A549 (cell line): ENCODE measurements around the gene GNA15. TPM values are rescaled to one million over a fixed set of nuclear protein-coding genes. Genes with fewer than 3 reads are reported as not detected.

ENCODE experiments used
- ATAC-seq, 2 experiments: fragments of 200-7000 bp in 1 of 2; fragments of >200 bp in 1 of 2; cut with Nextera tagmentation in 1 of 2; cut with Tn5 transposase in 1 of 2; 3 replicates each; pipeline versions ENCODE4 v1.8.0 to v1.9.1; 2018 to 2020; ENCODE audit warnings: mild to moderate bottlenecking in 1 of 2, moderate library complexity in 1 of 2
- CTCF ChIA-PET: fragments of 300-600 bp; sonication (Branson Sonifier 250); formaldehyde crosslinking; extraction: SDS; loops from one replicate; lab custom pipeline; 2021; ENCODE audit warnings: antibody characterized with exemption, inconsistent platforms; lab: Yijun Ruan, JAX
- POLR2A ChIA-PET: fragments of 350-600 bp; formaldehyde crosslinking; extraction: SDS; loops from one replicate; lab custom pipeline; 2021; ENCODE audit warnings: antibody characterized with exemption, inconsistent platforms; lab: Yijun Ruan, JAX
- DNase-seq, 2 experiments: peaks; one replicate each; pipeline versions ENCODE4 v3.0.0 to v3.0.0-alpha.2; 2011 to 2016; ENCODE audit warnings: low read depth in 1 of 2, low spot score in 1 of 2
- FAIRE-seq: peaks from 2 replicates; lab custom pipeline; 2011; peaks lifted over from hg19 to GRCh38; lab: Jason Lieb, UNC
- H3K27ac ChIP-seq, 2 experiments: fragments of >200 bp; sonication (Bioruptor Twin); formaldehyde crosslinking; 3 replicates each; pipeline ENCODE4 v1.5.1; 2016 to 2017
- H3K4me1 ChIP-seq: fragments of >200 bp; sonication (Bioruptor Twin); formaldehyde crosslinking; 3 replicates; pipeline ENCODE4 v1.6.1; 2016
- H3K4me2 ChIP-seq: fragments of >200 bp; sonication (Bioruptor Twin); formaldehyde crosslinking; 3 replicates; pipeline ENCODE4 v1.6.1; 2016
- H3K4me3 ChIP-seq: fragments of >200 bp; sonication (Bioruptor Twin); formaldehyde crosslinking; 3 replicates; pipeline ENCODE4 v1.5.1; 2016
- H3K9me3 ChIP-seq: fragments of >200 bp; sonication (Bioruptor Twin); formaldehyde crosslinking; 3 replicates; pipeline ENCODE4 v1.6.1; 2016
- BHLHE40 ChIP-seq: IDR thresholded peaks from 2 replicates; pipeline ENCODE4 v1.6.1; 2012; ENCODE audit warnings: low read depth, low read length, inconsistent platforms
- CBX8 ChIP-seq: fragments of 200-600 bp; sonication (generic); IDR thresholded peaks from 2 replicates; pipeline ENCODE4 v1.6.1; 2016
- CEBPB ChIP-seq, 2 experiments: fragments of >200 bp in 1 of 2; sonication (Bioruptor Twin) in 1 of 2; formaldehyde crosslinking in 1 of 2; IDR thresholded peaks; 2 replicates each; pipeline ENCODE4 v1.6.1; 2012 to 2016
- CHD2 ChIP-seq: fragments of 150-350 bp; IDR thresholded peaks from 2 replicates; pipeline ENCODE4 v1.6.1; 2014; ENCODE audit warnings: low read length; ENCODE audit not compliant: partially characterized antibody
- FOSB ChIP-seq: fragments of 250-450 bp; sonication (Bioruptor Pico); IDR thresholded peaks from 2 replicates; pipeline ENCODE4 v1.5.0; 2020; ENCODE audit warnings: mild to moderate bottlenecking, moderate library complexity
- FOSL2 ChIP-seq, 2 experiments: fragments of 450-650 bp in 1 of 2; fragments of >200 bp in 1 of 2; sonication (Bioruptor Twin) in 1 of 2; formaldehyde crosslinking; IDR thresholded peaks; 2 replicates each; pipeline versions ENCODE4 v1.5.0 to v1.6.1; 2016 to 2020; ENCODE audit warnings: mild to moderate bottlenecking in 1 of 2, moderate library complexity in 1 of 2
- FOXS1 ChIP-seq: fragments of 250-450 bp; sonication (Bioruptor Pico); IDR thresholded peaks from 2 replicates; pipeline ENCODE4 v1.5.0; 2020; ENCODE audit warnings: mild to moderate bottlenecking, moderate library complexity
- GATA3 ChIP-seq: IDR thresholded peaks from 2 replicates; pipeline ENCODE4 v1.6.1; 2012; ENCODE audit warnings: borderline replicate concordance
- HDAC2 ChIP-seq: fragments of 200-600 bp; sonication (generic); IDR thresholded peaks from 2 replicates; pipeline ENCODE4 v1.6.1; 2016
- HOXA7 ChIP-seq: fragments of 250-450 bp; sonication (Bioruptor Pico); IDR thresholded peaks from 2 replicates; pipeline ENCODE4 v1.5.0; 2020; ENCODE audit warnings: mild to moderate bottlenecking, moderate library complexity
- HOXB5 ChIP-seq: fragments of 250-450 bp; sonication (Bioruptor Pico); IDR thresholded peaks from 2 replicates; pipeline ENCODE4 v1.5.0; 2020; ENCODE audit warnings: mild to moderate bottlenecking, moderate library complexity
- JUN ChIP-seq, 2 experiments: fragments of >200 bp; sonication (Bioruptor Twin); formaldehyde crosslinking; IDR thresholded peaks; 2 replicates in 1 of 2; 3 replicates in 1 of 2; pipeline ENCODE4 v1.6.1; 2016 to 2017
- KDM5A ChIP-seq: fragments of 200-600 bp; sonication (generic); IDR thresholded peaks from 2 replicates; pipeline ENCODE4 v1.6.1; 2016; ENCODE audit warnings: antibody characterized with exemption, mild to moderate bottlenecking
- MAFK ChIP-seq: fragments of 450-650 bp; IDR thresholded peaks from 2 replicates; pipeline ENCODE4 v1.6.1; 2014; ENCODE audit not compliant: partially characterized antibody
- MAZ ChIP-seq: fragments of 150-350 bp; IDR thresholded peaks from 2 replicates; pipeline ENCODE4 v1.6.1; 2014; ENCODE audit warnings: antibody characterized with exemption, low read depth, low read length, borderline replicate concordance
- NFE2L2 ChIP-seq: fragments of 150-350 bp; conservative IDR thresholded peaks from 2 replicates; pipeline ENCODE4 v1.6.1; 2014; ENCODE audit warnings: low read length
- PHF8 ChIP-seq: fragments of 200-600 bp; sonication (generic); IDR thresholded peaks from 2 replicates; pipeline ENCODE4 v1.6.1; 2016; ENCODE audit warnings: low read depth, mild to moderate bottlenecking, antibody characterized with exemption, moderate library complexity, borderline replicate concordance
- POLR2AphosphoS2 ChIP-seq: conservative IDR thresholded peaks from 2 replicates; pipeline ENCODE4 v1.6.1; 2012; ENCODE audit warnings: low read length, improper control_type of control experiment, inconsistent platforms
- RAD21 ChIP-seq, 2 experiments: fragments of >200 bp in 1 of 2; sonication (Bioruptor Twin) in 1 of 2; formaldehyde crosslinking in 1 of 2; IDR thresholded peaks in 1 of 2; conservative IDR thresholded peaks in 1 of 2; 2 replicates in 1 of 2; 3 replicates in 1 of 2; pipeline ENCODE4 v1.6.1; 2012 to 2018; ENCODE audit warnings: inconsistent platforms in 1 of 2
- RCOR1 ChIP-seq: fragments of 150-350 bp; IDR thresholded peaks from 2 replicates; pipeline ENCODE4 v1.6.1; 2014; ENCODE audit warnings: antibody characterized with exemption, low read length, low read depth
- RFX5 ChIP-seq: fragments of 450-650 bp; IDR thresholded peaks from 2 replicates; pipeline ENCODE4 v1.7.1; 2014; ENCODE audit warnings: antibody characterized with exemption, mild to moderate bottlenecking, moderate library complexity
- SMC3 ChIP-seq: fragments of >200 bp; sonication (Bioruptor Twin); formaldehyde crosslinking; IDR thresholded peaks from 3 replicates; pipeline ENCODE4 v1.6.1; 2018; ENCODE audit warnings: inconsistent platforms
- ZSCAN20 ChIP-seq: fragments of 250-450 bp; sonication (Bioruptor Pico); IDR thresholded peaks from 2 replicates; pipeline ENCODE4 v1.8.0; 2022; ENCODE audit warnings: mild to moderate bottlenecking, moderate library complexity
- WGBS: methylation state at CpG from one replicate; pipeline ENCODE4 v1.1.6; 2017; ENCODE audit errors: missing lambda C conversion rate; 5-methylcytosine and 5-hydroxymethylcytosine counted together
- polyA plus RNA-seq, 4 experiments: library from polyadenylated mRNA; depleted of rRNA in 3 of 4; stranded (reverse); fragments of >200 nt; fragmentation: RNase III in 1 of 4; extraction: RNeasy Plus Mini Kit Qiagen cat#74134 plus additional on column Dnase treatment in 1 of 4; gene quantifications; 2 replicates in 3 of 4; 3 replicates in 1 of 4; pipeline ENCODE4 v1.2.3, GENCODE V29; 2011 to 2017
- TF ChIP-seq, protein P1 (sequence below): fragments of >200 bp; sonication (Bioruptor Twin); formaldehyde crosslinking; IDR thresholded peaks from 3 replicates; pipeline ENCODE4 v1.5.1; 2016
- TF ChIP-seq, protein P2 (sequence below): fragments of >200 bp; sonication (Bioruptor Twin); formaldehyde crosslinking; IDR thresholded peaks from 3 replicates; pipeline ENCODE4 v1.6.1; 2016
- TF ChIP-seq, protein P3 (sequence below): fragments of 200-600 bp; sonication (generic); IDR thresholded peaks from 2 replicates; pipeline ENCODE4 v1.6.1; 2016; ENCODE audit warnings: antibody characterized with exemption, mild to moderate bottlenecking, moderate library complexity
- TF ChIP-seq, protein P4 (sequence below): fragments of >200 bp; sonication (Bioruptor Twin); formaldehyde crosslinking; IDR thresholded peaks from 2 replicates; pipeline ENCODE4 v1.6.1; 2016
- TF ChIP-seq, protein P5 (sequence below): IDR thresholded peaks from 2 replicates; pipeline ENCODE4 v1.6.1; 2012
- TF ChIP-seq, protein P6 (sequence below): fragments of 250-450 bp; sonication (Bioruptor Pico); IDR thresholded peaks from 2 replicates; pipeline ENCODE4 v1.5.0; 2021; ENCODE audit warnings: mild to moderate bottlenecking, moderate library complexity, borderline replicate concordance
- TF ChIP-seq, protein P7 (sequence below): IDR thresholded peaks from 2 replicates; pipeline ENCODE4 v1.6.1; 2012

Gene GNA15
- polyA plus RNA-seq, 2 of the 4 experiments (the other 2 are of a cell fraction): 0.06 TPM; not detected in 1

DNA sequence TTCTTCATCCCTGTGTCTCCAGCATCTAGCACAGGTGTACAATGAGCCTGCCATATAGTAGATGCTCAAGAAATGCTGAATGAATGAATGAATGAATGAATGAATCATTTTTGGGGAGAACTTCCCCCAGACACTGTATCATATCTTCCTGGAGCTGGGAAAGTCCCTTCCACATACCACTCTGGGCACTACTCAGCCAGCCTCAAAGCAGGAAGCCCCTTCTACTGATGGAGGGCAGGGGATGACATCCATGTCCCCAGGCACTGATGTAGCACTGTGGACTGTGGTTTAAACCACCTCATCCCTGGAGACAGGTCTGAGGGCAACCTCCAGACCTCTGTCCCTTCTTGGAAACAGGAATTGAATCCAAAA lies 4.8 kb downstream of the GNA15 start (continued):
- TF ChIP-seq, protein P1, sequence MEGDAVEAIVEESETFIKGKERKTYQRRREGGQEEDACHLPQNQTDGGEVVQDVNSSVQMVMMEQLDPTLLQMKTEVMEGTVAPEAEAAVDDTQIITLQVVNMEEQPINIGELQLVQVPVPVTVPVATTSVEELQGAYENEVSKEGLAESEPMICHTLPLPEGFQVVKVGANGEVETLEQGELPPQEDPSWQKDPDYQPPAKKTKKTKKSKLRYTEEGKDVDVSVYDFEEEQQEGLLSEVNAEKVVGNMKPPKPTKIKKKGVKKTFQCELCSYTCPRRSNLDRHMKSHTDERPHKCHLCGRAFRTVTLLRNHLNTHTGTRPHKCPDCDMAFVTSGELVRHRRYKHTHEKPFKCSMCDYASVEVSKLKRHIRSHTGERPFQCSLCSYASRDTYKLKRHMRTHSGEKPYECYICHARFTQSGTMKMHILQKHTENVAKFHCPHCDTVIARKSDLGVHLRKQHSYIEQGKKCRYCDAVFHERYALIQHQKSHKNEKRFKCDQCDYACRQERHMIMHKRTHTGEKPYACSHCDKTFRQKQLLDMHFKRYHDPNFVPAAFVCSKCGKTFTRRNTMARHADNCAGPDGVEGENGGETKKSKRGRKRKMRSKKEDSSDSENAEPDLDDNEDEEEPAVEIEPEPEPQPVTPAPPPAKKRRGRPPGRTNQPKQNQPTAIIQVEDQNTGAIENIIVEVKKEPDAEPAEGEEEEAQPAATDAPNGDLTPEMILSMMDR: no peak
- TF ChIP-seq, all 56 proteins: peak for 0

DNA sequence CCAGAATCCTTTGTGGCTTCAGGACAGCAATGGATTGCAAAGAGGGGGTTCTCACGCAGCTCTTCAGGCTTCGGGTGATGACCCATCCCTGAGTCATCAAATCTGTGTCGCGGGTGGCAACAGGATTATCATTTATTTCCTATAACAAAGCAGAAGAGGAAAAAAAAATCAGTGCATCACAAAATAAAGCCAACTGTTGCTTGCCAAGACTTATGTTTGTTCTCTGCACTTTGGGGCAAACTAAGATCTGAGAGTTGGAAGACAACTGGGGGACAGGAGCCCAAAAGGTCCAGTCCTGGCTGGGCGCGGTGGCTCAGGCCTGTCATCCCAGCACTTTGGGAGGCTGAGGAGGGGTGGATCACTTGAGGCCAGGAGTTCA lies 6.4 kb downstream of the GNA15 start:
- ChIA-PET POLR2A (interaction anchor here (1.4 kb wide), 1 partner anchor 13 kb away, joined by 4 read pairs; no protein-coding TSS in a partner anchor), CTCF (interaction anchor here (0.8 to 8.8 kb wide), 6 partner anchors 9 to 119 kb away, joined by 3 to 96 read pairs (median 4); no protein-coding TSS in a partner anchor)
- ATAC-seq (peak; percentile 77), DNase-seq (peak; percentile 65 to 81), FAIRE-seq (no peak)
- Histone ChIP-seq H3K27ac (peak overlapping the region; percentile 91 to 92), H3K4me3 (no peak overlapping the region), H3K4me2 (peak overlapping the region; percentile 83), H3K9me3 (no peaks in the 10 kb centered on the region), H3K4me1 (peaks cover 17% of the 10 kb centered on the region)
- WGBS: 11% methylated on average over 6 of the region's 6 CpGs
- TF ChIP-seq HDAC2 (no peak), MAFK (peak; percentile 88), FOSL2 (IDR thresholded peaks at IDR 0.05) (peak; percentile 68), FOSL2 (CRISPR knock-in tag; IDR thresholded peaks at IDR 0.05) (peak; percentile 87), PHF8 (no peak), BHLHE40 (no peak), GATA3 (no peak), CHD2 (no peak), HOXB5 (CRISPR knock-in tag) (no peak), CEBPB (IDR thresholded peaks at IDR 0.05) (no peak), RFX5 (no peak), FOXS1 (CRISPR knock-in tag) (no peak), RCOR1 (no peak), ZSCAN20 (CRISPR knock-in tag) (no peak), FOSB (CRISPR knock-in tag) (no peak), POLR2AphosphoS2 (no peak), HOXA7 (CRISPR knock-in tag) (no peak), MAZ (no peak), RAD21 (conservative IDR thresholded peaks at IDR 0.05 in 1 of 2, IDR thresholded peaks at IDR 0.05 in 1 of 2) (no peak), NFE2L2 (no peak), JUN (IDR thresholded peaks at IDR 0.05) (no peak; a peak in 1 of 5 replicates), SMC3 (no peak), CBX8 (no peak), KDM5A (no peak)
- TF ChIP-seq, protein P2, sequence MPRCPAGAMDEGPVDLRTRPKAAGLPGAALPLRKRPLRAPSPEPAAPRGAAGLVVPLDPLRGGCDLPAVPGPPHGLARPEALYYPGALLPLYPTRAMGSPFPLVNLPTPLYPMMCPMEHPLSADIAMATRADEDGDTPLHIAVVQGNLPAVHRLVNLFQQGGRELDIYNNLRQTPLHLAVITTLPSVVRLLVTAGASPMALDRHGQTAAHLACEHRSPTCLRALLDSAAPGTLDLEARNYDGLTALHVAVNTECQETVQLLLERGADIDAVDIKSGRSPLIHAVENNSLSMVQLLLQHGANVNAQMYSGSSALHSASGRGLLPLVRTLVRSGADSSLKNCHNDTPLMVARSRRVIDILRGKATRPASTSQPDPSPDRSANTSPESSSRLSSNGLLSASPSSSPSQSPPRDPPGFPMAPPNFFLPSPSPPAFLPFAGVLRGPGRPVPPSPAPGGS: no peak
- TF ChIP-seq, protein P3, sequence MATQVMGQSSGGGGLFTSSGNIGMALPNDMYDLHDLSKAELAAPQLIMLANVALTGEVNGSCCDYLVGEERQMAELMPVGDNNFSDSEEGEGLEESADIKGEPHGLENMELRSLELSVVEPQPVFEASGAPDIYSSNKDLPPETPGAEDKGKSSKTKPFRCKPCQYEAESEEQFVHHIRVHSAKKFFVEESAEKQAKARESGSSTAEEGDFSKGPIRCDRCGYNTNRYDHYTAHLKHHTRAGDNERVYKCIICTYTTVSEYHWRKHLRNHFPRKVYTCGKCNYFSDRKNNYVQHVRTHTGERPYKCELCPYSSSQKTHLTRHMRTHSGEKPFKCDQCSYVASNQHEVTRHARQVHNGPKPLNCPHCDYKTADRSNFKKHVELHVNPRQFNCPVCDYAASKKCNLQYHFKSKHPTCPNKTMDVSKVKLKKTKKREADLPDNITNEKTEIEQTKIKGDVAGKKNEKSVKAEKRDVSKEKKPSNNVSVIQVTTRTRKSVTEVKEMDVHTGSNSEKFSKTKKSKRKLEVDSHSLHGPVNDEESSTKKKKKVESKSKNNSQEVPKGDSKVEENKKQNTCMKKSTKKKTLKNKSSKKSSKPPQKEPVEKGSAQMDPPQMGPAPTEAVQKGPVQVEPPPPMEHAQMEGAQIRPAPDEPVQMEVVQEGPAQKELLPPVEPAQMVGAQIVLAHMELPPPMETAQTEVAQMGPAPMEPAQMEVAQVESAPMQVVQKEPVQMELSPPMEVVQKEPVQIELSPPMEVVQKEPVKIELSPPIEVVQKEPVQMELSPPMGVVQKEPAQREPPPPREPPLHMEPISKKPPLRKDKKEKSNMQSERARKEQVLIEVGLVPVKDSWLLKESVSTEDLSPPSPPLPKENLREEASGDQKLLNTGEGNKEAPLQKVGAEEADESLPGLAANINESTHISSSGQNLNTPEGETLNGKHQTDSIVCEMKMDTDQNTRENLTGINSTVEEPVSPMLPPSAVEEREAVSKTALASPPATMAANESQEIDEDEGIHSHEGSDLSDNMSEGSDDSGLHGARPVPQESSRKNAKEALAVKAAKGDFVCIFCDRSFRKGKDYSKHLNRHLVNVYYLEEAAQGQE: no peak
- TF ChIP-seq, protein P4, sequence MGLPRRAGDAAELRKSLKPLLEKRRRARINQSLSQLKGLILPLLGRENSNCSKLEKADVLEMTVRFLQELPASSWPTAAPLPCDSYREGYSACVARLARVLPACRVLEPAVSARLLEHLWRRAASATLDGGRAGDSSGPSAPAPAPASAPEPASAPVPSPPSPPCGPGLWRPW: no peak
- TF ChIP-seq, protein P5, sequence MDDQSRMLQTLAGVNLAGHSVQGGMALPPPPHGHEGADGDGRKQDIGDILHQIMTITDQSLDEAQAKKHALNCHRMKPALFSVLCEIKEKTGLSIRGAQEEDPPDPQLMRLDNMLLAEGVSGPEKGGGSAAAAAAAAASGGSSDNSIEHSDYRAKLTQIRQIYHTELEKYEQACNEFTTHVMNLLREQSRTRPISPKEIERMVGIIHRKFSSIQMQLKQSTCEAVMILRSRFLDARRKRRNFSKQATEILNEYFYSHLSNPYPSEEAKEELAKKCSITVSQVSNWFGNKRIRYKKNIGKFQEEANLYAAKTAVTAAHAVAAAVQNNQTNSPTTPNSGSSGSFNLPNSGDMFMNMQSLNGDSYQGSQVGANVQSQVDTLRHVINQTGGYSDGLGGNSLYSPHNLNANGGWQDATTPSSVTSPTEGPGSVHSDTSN: 0 out of 2 replicates have a peak, but pooled peaks have one; percentile 30
- TF ChIP-seq, protein P6, sequence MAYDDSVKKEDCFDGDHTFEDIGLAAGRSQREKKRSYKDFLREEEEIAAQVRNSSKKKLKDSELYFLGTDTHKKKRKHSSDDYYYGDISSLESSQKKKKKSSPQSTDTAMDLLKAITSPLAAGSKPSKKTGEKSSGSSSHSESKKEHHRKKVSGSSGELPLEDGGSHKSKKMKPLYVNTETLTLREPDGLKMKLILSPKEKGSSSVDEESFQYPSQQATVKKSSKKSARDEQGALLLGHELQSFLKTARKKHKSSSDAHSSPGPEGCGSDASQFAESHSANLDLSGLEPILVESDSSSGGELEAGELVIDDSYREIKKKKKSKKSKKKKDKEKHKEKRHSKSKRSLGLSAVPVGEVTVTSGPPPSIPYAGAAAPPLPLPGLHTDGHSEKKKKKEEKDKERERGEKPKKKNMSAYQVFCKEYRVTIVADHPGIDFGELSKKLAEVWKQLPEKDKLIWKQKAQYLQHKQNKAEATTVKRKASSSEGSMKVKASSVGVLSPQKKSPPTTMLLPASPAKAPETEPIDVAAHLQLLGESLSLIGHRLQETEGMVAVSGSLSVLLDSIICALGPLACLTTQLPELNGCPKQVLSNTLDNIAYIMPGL (CRISPR knock-in tag): no peak
- TF ChIP-seq, protein P7, sequence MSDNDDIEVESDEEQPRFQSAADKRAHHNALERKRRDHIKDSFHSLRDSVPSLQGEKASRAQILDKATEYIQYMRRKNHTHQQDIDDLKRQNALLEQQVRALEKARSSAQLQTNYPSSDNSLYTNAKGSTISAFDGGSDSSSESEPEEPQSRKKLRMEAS: peak; percentile 15; the same call in 1 of the 2 replicates
